AG09319 (cell line): ENCODE results near the gene MMP26.

ENCODE experiments used
- DNase-seq: peaks from one replicate; pipeline ENCODE4 v3.0.0-alpha.2; 2010; ENCODE audit warnings: low read depth; ENCODE audit errors: extremely low read depth
- TF ChIP-seq, protein P1 (sequence below): IDR thresholded peaks from 2 replicates; pipeline ENCODE4 v1.5.1; 2011; ENCODE audit warnings: low read depth, mild to moderate bottlenecking, inconsistent platforms, low read length, moderate library complexity

Gene MMP26

DNA sequence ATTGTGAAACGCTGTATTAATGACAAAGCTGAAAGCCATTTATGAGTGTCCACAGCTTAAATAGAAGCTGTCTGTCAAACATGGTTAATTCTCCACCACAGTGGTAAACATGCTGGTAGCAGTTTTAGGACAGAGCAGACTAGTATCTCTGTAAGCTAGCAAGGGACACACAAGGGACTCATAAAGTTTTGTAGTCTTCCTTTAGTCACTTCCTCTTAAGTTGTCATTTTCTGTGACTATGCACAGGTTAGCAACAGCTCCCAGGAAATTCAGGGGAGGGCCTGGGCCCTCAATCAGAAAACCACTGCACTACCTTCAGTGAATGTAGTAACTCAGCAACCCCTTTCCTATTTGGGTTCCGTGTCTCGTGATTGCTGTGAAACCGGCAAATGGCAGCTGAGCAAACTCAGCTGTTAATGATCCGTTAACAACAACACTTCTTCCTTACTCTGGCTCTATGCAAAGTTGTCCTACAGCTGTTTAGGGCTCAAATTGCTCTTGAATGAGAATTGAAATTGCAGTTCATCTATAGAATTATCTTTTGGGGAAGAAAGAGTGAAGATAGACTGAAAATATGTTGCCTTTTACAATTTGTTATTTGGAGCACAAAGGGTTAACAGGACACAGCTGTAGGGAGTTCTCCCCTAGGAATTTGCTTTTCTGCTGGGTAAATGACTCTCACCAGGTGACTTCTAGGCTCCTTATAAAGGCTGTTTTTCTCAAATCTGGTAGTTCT is at the start of gene MMP26:
MMP26 (plus strand) TSS at position 731 of the 736 bp plus-strand sequence.
- TF ChIP-seq, protein P1, sequence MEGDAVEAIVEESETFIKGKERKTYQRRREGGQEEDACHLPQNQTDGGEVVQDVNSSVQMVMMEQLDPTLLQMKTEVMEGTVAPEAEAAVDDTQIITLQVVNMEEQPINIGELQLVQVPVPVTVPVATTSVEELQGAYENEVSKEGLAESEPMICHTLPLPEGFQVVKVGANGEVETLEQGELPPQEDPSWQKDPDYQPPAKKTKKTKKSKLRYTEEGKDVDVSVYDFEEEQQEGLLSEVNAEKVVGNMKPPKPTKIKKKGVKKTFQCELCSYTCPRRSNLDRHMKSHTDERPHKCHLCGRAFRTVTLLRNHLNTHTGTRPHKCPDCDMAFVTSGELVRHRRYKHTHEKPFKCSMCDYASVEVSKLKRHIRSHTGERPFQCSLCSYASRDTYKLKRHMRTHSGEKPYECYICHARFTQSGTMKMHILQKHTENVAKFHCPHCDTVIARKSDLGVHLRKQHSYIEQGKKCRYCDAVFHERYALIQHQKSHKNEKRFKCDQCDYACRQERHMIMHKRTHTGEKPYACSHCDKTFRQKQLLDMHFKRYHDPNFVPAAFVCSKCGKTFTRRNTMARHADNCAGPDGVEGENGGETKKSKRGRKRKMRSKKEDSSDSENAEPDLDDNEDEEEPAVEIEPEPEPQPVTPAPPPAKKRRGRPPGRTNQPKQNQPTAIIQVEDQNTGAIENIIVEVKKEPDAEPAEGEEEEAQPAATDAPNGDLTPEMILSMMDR = no peak
- no peak for DNase-seq

GRCh38 chr11:4658629-4659445 is 45.7 kb upstream of the MMP26 start:
- TF ChIP-seq, protein P1 = no peak
- no peak for DNase-seq

DNA sequence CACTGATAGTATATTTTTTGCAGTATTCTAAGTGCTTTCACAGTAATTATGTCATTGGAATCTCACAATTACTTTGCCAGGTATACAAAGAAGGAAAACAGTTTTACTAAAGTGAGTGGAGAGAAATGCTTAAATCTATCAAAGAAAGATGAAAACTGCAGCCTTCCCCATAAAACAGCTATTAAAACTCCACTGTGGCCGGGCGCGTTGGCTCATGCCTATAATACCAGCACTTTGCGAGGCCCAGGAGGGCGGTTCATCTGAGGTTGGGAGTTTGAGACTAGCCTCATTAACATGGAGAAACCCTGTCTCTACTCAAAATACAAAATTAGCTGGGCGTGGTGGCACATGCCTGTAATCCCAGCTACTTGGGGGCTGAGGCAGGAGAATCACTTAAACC is 41.7 kb upstream of the MMP26 start:
- DNase-seq = no peak
- TF ChIP-seq, protein P1 = no peak

DNA sequence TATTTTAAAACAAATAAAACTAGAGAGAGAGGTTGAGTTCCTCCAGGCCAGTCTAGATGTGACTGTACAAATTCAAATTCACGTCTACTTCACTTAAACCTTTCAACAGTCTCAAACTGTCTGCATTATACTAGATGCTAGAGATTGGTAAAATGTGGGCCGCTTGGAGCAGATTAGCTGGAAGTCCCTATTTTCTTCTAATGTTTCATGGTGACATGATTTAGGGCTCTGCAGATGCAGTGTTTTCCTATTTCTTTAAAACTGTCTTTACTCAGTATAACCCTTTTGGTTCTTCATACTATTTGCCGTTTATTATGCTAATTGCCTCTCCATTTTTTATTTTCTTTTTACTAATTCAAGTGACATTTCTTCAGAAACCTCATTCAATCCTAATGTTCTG is 40.4 kb upstream of the MMP26 start:
- no peak for DNase-seq
- TF ChIP-seq, protein P1 = no peak

GRCh38 chr11:4664786-4665185 is 39.8 kb upstream of the MMP26 start:
- no peak for DNase-seq
- TF ChIP-seq, protein P1 = no peak

- DNase-seq = no peak
- TF ChIP-seq, protein P1 = no peak
Observed at GRCh38 chr11:4665424-4665823, 39.2 kb upstream of the MMP26 start.

- TF ChIP-seq, protein P1 = no peak
- DNase-seq = no peak
Observed at GRCh38 chr11:4671741-4672140, 32.8 kb upstream of the MMP26 start.
